GM21737 (cell line): ENCODE results near the gene CERS6.

ENCODE experiments used
- ATAC-seq: cut with Tn5 transposase; IDR thresholded peaks from one replicate; pipeline ENCODE4 v1.9.1; 2021; ENCODE audit warnings: mild to moderate bottlenecking, moderate library complexity; ENCODE audit not compliant: unreplicated experiment

CERS6 gene

GRCh38 chr2:168596881-168597655 lies 141.0 kb downstream of the CERS6 start:
- ATAC-seq: no peak

GRCh38 chr2:168599738-168600137 lies 143.7 kb downstream of the CERS6 start:
- no peak for ATAC-seq

- ATAC-seq: no peak
Observed at GRCh38 chr2:168600949-168601348, 144.9 kb downstream of the CERS6 start.

- ATAC-seq: peak; percentile 65
Observed at GRCh38 chr2:168601741-168602140, 145.7 kb downstream of the CERS6 start.

- ATAC-seq: no peak
Observed at GRCh38 chr2:168602379-168602778, 146.3 kb downstream of the CERS6 start.

GRCh38 chr2:168602846-168603401 lies 146.9 kb downstream of the CERS6 start:
- no peak for ATAC-seq

- ATAC-seq: no peak
Observed at GRCh38 chr2:168603439-168603961, 147.4 kb downstream of the CERS6 start.

GRCh38 chr2:168604252-168604651 lies 148.2 kb downstream of the CERS6 start:
- ATAC-seq: no peak

- ATAC-seq: no peak
Observed at GRCh38 chr2:168607992-168608391, 151.9 kb downstream of the CERS6 start.

- ATAC-seq: no peak
Observed at GRCh38 chr2:168608796-168609195, 152.7 kb downstream of the CERS6 start.

GRCh38 chr2:168611091-168611490 lies 155.0 kb downstream of the CERS6 start:
- no peak for ATAC-seq

- no peak for ATAC-seq
Observed at GRCh38 chr2:168611896-168612650, 156.0 kb downstream of the CERS6 start.

- ATAC-seq: no peak
Observed at GRCh38 chr2:168612719-168613118, 156.6 kb downstream of the CERS6 start.

- no peak for ATAC-seq
Observed at GRCh38 chr2:168613551-168613950, 157.5 kb downstream of the CERS6 start.

- ATAC-seq: no peak
Observed at GRCh38 chr2:168614172-168615018, 158.3 kb downstream of the CERS6 start.

- ATAC-seq: no peak
Observed at GRCh38 chr2:168620554-168620953, 164.5 kb downstream of the CERS6 start.

GRCh38 chr2:168622559-168622958 lies 166.5 kb downstream of the CERS6 start:
- no peak for ATAC-seq

GRCh38 chr2:168624028-168624427 lies 168.0 kb downstream of the CERS6 start:
- ATAC-seq: no peak

- no peak for ATAC-seq
Observed at GRCh38 chr2:168626096-168626495, 170.0 kb downstream of the CERS6 start.

GRCh38 chr2:168626647-168627046 lies 170.6 kb downstream of the CERS6 start:
- ATAC-seq: no peak

GRCh38 chr2:168632709-168633121 lies 176.6 kb downstream of the CERS6 start:
- ATAC-seq: no peak
